ENCODE results near the gene KLB. TPM values are rescaled to one million over a fixed set of nuclear protein-coding genes. Genes with fewer than 3 reads are reported as not detected.
A peak's percentile ranks its signal among the peaks of the same experiment; 100 is the strongest.
"Not testable (repeated sequence)": the region's sequence is repeated elsewhere in the genome, so short reads cannot be mapped to it uniquely, and the experiment has no call there.

Gene KLB
- total RNA-seq, 3 donors from 2014 or later (not counting 1 experiment from before 2014, with no cell fraction given): 0.07 to 0.16 (median 0.10) TPM

DNA sequence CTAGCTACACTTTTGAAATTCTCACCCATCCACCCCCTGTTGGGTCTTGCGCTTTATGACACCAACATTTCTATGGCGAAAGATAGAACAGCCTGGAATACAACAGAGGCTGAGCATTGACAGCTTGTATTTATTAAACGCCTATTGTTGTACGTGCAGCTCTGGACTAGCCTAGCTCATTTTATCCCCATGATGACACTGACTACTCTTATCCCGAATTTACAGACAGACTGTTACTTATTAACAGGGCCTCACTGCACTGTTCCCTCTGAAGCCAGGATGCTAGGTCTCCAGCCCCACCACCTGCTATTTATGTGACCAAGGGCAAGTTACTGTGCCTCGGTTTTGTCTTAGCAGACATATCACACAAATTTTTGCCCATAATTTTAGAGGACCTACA is 39.6 kb upstream of the KLB start:
- DNase-seq: no peak
- Histone ChIP-seq H3K27me3 (ENCODE audit: control insufficient read depth, insufficient read depth, low read length) (no peaks in the 10 kb centered on the region), H3K27ac (ENCODE audit: low read length) (no peak overlapping the region), H3K9me3 (ENCODE audit: control insufficient read depth, insufficient read depth, low read length) (peaks cover 2% of the 10 kb centered on the region), H3K36me3 (ENCODE audit: control insufficient read depth, insufficient read depth, low read length) (no peaks in the 10 kb centered on the region), H3K4me1 (ENCODE audit: control insufficient read depth, insufficient read depth, low read length) (peaks cover 14% of the 10 kb centered on the region), H3K4me3 (ENCODE audit: low read length) (no peak overlapping the region)
- H3K27ac Mint-ChIP-seq: peak overlapping the region; percentile 89 to 97
- TF ChIP-seq, protein P1, sequence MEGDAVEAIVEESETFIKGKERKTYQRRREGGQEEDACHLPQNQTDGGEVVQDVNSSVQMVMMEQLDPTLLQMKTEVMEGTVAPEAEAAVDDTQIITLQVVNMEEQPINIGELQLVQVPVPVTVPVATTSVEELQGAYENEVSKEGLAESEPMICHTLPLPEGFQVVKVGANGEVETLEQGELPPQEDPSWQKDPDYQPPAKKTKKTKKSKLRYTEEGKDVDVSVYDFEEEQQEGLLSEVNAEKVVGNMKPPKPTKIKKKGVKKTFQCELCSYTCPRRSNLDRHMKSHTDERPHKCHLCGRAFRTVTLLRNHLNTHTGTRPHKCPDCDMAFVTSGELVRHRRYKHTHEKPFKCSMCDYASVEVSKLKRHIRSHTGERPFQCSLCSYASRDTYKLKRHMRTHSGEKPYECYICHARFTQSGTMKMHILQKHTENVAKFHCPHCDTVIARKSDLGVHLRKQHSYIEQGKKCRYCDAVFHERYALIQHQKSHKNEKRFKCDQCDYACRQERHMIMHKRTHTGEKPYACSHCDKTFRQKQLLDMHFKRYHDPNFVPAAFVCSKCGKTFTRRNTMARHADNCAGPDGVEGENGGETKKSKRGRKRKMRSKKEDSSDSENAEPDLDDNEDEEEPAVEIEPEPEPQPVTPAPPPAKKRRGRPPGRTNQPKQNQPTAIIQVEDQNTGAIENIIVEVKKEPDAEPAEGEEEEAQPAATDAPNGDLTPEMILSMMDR (IDR thresholded peaks at IDR 0.05): no peak
- H3K4me3 Mint-ChIP-seq: peak overlapping the region; percentile 93
- ATAC-seq: no peak
- H3K27me3 Mint-ChIP-seq (ENCODE audit: low read depth in 2 of 2): no peaks in the 10 kb centered on the region
- no peaks in the 10 kb centered on the region for H3K9me3 Mint-ChIP-seq
- peaks cover 24 to 31% of the 10 kb centered on the region in 2 donors for H3K4me1 Mint-ChIP-seq
- WGBS (ENCODE audit: insufficient coverage): 96% methylated on average over 5 of the region's 6 CpGs
- H3K36me3 Mint-ChIP-seq: no peaks in the 10 kb centered on the region
- intact Hi-C loops (cut with micrococcal nuclease): loop anchor here (5.0 kb wide), 2 partner anchors 90 to 185 kb away; partner anchors contain the start of genes LIAS, RPL9 and WDR19

DNA sequence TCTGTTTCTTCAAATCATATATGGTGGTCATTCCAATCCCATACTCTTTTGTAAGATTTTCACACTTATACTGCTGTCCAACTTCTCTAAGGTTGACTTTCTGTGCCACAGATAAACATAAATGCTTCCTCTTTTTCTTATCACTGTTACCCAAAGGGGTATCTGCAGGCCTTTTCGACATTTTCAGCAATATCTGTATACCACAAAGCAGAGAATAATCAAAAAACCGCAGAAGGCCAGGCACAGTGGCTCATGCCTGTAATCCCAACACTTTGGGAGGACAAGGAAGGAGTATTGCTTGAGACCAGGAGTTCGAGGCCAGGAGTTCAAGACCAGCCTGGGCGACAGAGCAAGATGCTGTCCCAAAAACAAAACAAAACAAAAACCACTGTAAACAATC is 37.4 kb upstream of the KLB start:
- no peaks in the 10 kb centered on the region for H3K36me3 ChIP-seq (ENCODE audit: control insufficient read depth, insufficient read depth, low read length)
- peaks cover 0 to 3% of the 10 kb centered on the region in 2 donors for H3K27me3 Mint-ChIP-seq (ENCODE audit: low read depth in 2 of 2)
- H3K4me1 Mint-ChIP-seq: peaks cover 16 to 21% of the 10 kb centered on the region in 2 donors
- peaks cover 14% of the 10 kb centered on the region for H3K4me1 ChIP-seq (ENCODE audit: control insufficient read depth, insufficient read depth, low read length)
- no peak overlapping the region for H3K4me3 ChIP-seq (ENCODE audit: low read length)
- TF ChIP-seq, protein P1 (IDR thresholded peaks at IDR 0.05): no peak
- no peaks in the 10 kb centered on the region for H3K36me3 Mint-ChIP-seq
- intact Hi-C loops (cut with micrococcal nuclease): loop anchor here (5.0 kb wide), 2 partner anchors 88 to 187 kb away; partner anchors contain the start of genes LIAS, RPL9 and WDR19
- H3K27ac Mint-ChIP-seq: no peak overlapping the region
- DNase-seq (no peak), ATAC-seq (peak in 1 of 3 donors; percentile 23)
- peak overlapping the region; percentile 25 for H3K4me3 Mint-ChIP-seq
- no peaks in the 10 kb centered on the region for H3K9me3 Mint-ChIP-seq
- H3K27ac ChIP-seq (ENCODE audit: low read length): no peak overlapping the region
- peaks cover 2% of the 10 kb centered on the region for H3K9me3 ChIP-seq (ENCODE audit: control insufficient read depth, insufficient read depth, low read length)
- H3K27me3 ChIP-seq (ENCODE audit: control insufficient read depth, insufficient read depth, low read length): no peaks in the 10 kb centered on the region
- 13% methylated on average over 2 of the region's 4 CpGs for WGBS (ENCODE audit: insufficient coverage)

DNA sequence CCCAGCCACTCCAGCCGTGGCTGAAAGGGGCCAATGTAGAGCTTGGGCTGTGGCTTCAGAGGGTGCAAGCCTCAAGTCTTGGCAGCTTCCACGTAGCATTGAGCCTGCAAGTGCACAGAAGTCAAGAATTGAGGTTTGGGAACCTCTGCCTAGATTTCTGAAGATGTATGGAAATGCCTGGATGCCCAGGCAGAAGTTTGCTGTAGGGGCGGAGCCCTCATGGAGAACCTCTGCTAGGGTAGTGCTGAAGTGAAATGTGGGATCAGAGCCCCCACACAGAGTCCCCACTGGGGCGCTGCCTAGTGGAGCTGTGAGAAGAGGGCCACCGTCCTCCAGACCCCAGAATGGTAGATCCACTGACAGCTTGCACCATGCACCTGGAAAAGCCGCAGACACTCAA is 35.5 kb upstream of the KLB start:
- H3K4me1 Mint-ChIP-seq; H3K27me3 ChIP-seq (ENCODE audit: control insufficient read depth, insufficient read depth, low read length); H3K27ac Mint-ChIP-seq; H3K27me3 Mint-ChIP-seq (ENCODE audit: low read depth in 2 of 2); H3K36me3 ChIP-seq (ENCODE audit: control insufficient read depth, insufficient read depth, low read length); H3K36me3 Mint-ChIP-seq; H3K9me3 Mint-ChIP-seq; H3K4me1 ChIP-seq (ENCODE audit: control insufficient read depth, insufficient read depth, low read length); intact Hi-C loops (cut with micrococcal nuclease); H3K4me3 ChIP-seq (ENCODE audit: low read length); DNase-seq; H3K9me3 ChIP-seq (ENCODE audit: control insufficient read depth, insufficient read depth, low read length); ATAC-seq; H3K4me3 Mint-ChIP-seq; H3K27ac ChIP-seq (ENCODE audit: low read length): not testable (repeated sequence)
- 89% methylated on average over 6 of the region's 6 CpGs for WGBS (ENCODE audit: insufficient coverage)

- Mint-ChIP-seq H3K27ac (no peak overlapping the region), H3K4me3 (no peak overlapping the region), H3K27me3 (ENCODE audit: low read depth in 2 of 2) (peaks cover 25 to 36% of the 10 kb centered on the region in 2 donors), H3K9me3 (peaks cover 0 to 2% of the 10 kb centered on the region in 2 donors), H3K4me1 (no peaks in the 10 kb centered on the region), H3K36me3 (peaks cover 11% of the 10 kb centered on the region)
- Histone ChIP-seq H3K36me3 (ENCODE audit: control insufficient read depth, insufficient read depth, low read length) (no peaks in the 10 kb centered on the region), H3K27me3 (ENCODE audit: control insufficient read depth, insufficient read depth, low read length) (no peaks in the 10 kb centered on the region), H3K4me3 (ENCODE audit: low read length) (no peak overlapping the region), H3K4me1 (ENCODE audit: control insufficient read depth, insufficient read depth, low read length) (no peaks in the 10 kb centered on the region), H3K9me3 (ENCODE audit: control insufficient read depth, insufficient read depth, low read length) (peaks cover 2% of the 10 kb centered on the region), H3K27ac (ENCODE audit: low read length) (no peak overlapping the region)
- intact Hi-C loops (cut with micrococcal nuclease): no loop called here
- WGBS (ENCODE audit: insufficient coverage): 98% methylated on average over 4 of the region's 4 CpGs
- TF ChIP-seq, protein P1 (IDR thresholded peaks at IDR 0.05): no peak
- DNase-seq (no peak), ATAC-seq (no peak)
Observed at GRCh38 chr4:39375478-39375877, 31.3 kb upstream of the KLB start.
